MCF 10A (cell line): ENCODE results near the gene EME2. TPM values are rescaled to one million over a fixed set of nuclear protein-coding genes. Genes with fewer than 3 reads are reported as not detected.

Experiments
- BruUV-seq: library from RNA; stranded (reverse); fragments of 400-500 nt; replicated peaks from 2 replicates; lab custom pipeline; 2021; lab: Mats Ljungman, UMichigan
- CTCF ChIA-PET: fragments of 300-600 bp; sonication (Branson Sonifier 250); formaldehyde crosslinking; extraction: SDS; loops from one replicate; lab custom pipeline; 2021; ENCODE audit warnings: antibody characterized with exemption, inconsistent platforms; lab: Yijun Ruan, JAX
- POLR2A ChIA-PET: fragments of 300-600, 350-650 bp; sonication (Branson Sonifier 250); formaldehyde crosslinking; extraction: SDS; loops from one replicate; lab custom pipeline; 2020; ENCODE audit warnings: antibody characterized with exemption, inconsistent platforms; lab: Yijun Ruan, JAX
- DNase-seq: peaks from one replicate; pipeline ENCODE4 v3.0.0-alpha.2; 2018; ENCODE audit not compliant: unreplicated experiment
- H3K27ac Mint-ChIP-seq: one replicate; pipeline ENCODE4 v1.8.0; 2022; ENCODE audit warnings: mild to moderate bottlenecking, low read depth, mixed read lengths; ENCODE audit not compliant: unreplicated experiment
- H3K27me3 Mint-ChIP-seq: one replicate; pipeline ENCODE4 v1.8.0; 2022; ENCODE audit warnings: mixed read lengths; ENCODE audit not compliant: insufficient read depth, unreplicated experiment
- H3K36me3 Mint-ChIP-seq: one replicate; pipeline ENCODE4 v1.8.0; 2022; ENCODE audit warnings: mild to moderate bottlenecking, moderate library complexity, mixed read lengths; ENCODE audit not compliant: insufficient read depth, unreplicated experiment
- H3K4me1 Mint-ChIP-seq: one replicate; pipeline ENCODE4 v1.8.0; 2022; ENCODE audit warnings: mixed read lengths; ENCODE audit not compliant: insufficient read depth, unreplicated experiment
- H3K4me3 Mint-ChIP-seq: one replicate; pipeline ENCODE4 v1.8.0; 2022; ENCODE audit warnings: mild to moderate bottlenecking, moderate library complexity, mixed read lengths; ENCODE audit not compliant: unreplicated experiment
- H3K9me3 Mint-ChIP-seq: one replicate; pipeline ENCODE4 v1.8.0; 2022; ENCODE audit warnings: mixed read lengths; ENCODE audit not compliant: unreplicated experiment
- intact Hi-C: fragments of 100-400 bp; cut with micrococcal nuclease; formaldehyde crosslinking; loops from 2 replicates; pipeline ENCODE4 v1.14.1; 2022
- total RNA-seq: library from RNA; stranded (reverse); gene quantifications from 2 replicates; pipeline ENCODE4 v1.2.3, GENCODE V29; 2022
- TF ChIP-seq, protein P1 (sequence below): fragments of 200-600 bp; IDR thresholded peaks from one replicate; pipeline ENCODE4 v1.8.0; 2022; ENCODE audit warnings: antibody characterized with exemption, mild to moderate bottlenecking; ENCODE audit not compliant: unreplicated experiment

Gene EME2
- total RNA-seq, 1 experiment from 2014 or later, result 20.6 TPM

DNA sequence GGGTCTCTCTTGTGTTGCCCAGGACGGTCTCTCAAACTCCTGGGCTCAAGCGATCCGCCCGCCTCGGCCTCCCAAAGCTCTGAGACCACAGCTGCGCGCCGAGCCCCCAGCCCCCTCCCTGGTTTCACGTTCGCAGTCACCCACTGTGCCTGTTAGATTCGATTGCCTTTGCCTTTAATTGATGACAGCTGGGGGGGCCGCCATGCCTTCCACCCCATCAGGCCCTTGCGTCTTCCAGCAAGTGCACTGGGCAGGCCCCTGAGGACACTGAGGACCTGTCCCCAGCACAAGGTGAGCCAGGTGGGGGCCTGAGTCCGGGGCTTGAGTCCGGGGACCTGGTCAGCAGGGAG is 17.6 kb downstream of the EME2 start:
- BruUV-seq, result no TSS peak
- POLR2A ChIA-PET, result no interaction called here
- Mint-ChIP-seq H3K4me1 (peaks cover under 1% of the 10 kb centered on the region), H3K4me3 (no peak overlapping the region), H3K27me3 (no peaks in the 10 kb centered on the region), H3K27ac (no peak overlapping the region), H3K36me3 (peaks cover 5% of the 10 kb centered on the region), H3K9me3 (no peaks in the 10 kb centered on the region)
- TF ChIP-seq, protein P1, sequence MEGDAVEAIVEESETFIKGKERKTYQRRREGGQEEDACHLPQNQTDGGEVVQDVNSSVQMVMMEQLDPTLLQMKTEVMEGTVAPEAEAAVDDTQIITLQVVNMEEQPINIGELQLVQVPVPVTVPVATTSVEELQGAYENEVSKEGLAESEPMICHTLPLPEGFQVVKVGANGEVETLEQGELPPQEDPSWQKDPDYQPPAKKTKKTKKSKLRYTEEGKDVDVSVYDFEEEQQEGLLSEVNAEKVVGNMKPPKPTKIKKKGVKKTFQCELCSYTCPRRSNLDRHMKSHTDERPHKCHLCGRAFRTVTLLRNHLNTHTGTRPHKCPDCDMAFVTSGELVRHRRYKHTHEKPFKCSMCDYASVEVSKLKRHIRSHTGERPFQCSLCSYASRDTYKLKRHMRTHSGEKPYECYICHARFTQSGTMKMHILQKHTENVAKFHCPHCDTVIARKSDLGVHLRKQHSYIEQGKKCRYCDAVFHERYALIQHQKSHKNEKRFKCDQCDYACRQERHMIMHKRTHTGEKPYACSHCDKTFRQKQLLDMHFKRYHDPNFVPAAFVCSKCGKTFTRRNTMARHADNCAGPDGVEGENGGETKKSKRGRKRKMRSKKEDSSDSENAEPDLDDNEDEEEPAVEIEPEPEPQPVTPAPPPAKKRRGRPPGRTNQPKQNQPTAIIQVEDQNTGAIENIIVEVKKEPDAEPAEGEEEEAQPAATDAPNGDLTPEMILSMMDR, result no peak
- intact Hi-C loops, result no loop called here
- no peak for DNase-seq
- CTCF ChIA-PET, result no interaction called here

DNA sequence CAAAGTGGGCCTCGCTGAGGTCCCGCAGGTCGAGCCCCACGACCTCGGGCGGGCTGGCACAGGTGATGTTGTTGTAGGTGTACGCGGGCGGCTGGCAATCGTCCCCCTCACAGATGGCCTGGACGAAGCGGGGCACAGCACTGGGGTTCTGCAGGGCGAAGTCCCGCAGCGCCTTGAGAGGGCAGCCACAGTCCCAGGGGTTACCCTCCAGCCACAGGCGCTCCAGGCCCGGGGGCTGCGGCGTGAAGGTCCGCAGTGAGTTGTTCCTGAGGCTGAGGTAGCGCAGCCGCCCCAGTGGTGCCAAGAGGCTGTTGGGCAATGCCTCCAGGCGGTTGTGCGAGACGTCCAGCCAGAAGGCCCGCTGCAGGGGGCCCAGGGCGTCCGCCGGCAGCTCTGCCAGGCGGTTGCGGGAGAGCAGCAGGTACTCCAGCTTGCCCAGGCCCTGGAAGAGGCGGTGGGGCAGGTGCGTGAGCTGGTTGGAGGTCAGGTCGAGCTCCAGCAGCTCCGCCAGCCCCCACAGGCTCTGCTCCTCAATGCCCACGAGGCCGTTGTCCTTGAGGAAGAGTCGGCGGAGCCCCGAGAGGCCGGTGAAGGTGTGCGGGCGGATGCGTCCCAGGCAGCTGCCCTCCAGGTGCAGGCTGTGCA is 18.1 kb downstream of the EME2 start:
- ChIA-PET CTCF (no interaction called here), POLR2A (interaction anchor here (2.0 kb wide), 1 partner anchor 9 kb away, joined by 13 read pairs; the partner anchor contains the start of genes NUBP2 and SPSB3)
- TF ChIP-seq, protein P1, result no peak
- BruUV-seq, result no TSS peak
- no peaks in the 10 kb centered on the region for H3K9me3 Mint-ChIP-seq
- H3K27me3 Mint-ChIP-seq, result no peaks in the 10 kb centered on the region
- DNase-seq, result no peak
- H3K4me3 Mint-ChIP-seq, result no peak overlapping the region
- intact Hi-C loops, result no loop called here
- peaks cover 5% of the 10 kb centered on the region for H3K36me3 Mint-ChIP-seq
- H3K27ac Mint-ChIP-seq, result no peak overlapping the region
- no peaks in the 10 kb centered on the region for H3K4me1 Mint-ChIP-seq

DNA sequence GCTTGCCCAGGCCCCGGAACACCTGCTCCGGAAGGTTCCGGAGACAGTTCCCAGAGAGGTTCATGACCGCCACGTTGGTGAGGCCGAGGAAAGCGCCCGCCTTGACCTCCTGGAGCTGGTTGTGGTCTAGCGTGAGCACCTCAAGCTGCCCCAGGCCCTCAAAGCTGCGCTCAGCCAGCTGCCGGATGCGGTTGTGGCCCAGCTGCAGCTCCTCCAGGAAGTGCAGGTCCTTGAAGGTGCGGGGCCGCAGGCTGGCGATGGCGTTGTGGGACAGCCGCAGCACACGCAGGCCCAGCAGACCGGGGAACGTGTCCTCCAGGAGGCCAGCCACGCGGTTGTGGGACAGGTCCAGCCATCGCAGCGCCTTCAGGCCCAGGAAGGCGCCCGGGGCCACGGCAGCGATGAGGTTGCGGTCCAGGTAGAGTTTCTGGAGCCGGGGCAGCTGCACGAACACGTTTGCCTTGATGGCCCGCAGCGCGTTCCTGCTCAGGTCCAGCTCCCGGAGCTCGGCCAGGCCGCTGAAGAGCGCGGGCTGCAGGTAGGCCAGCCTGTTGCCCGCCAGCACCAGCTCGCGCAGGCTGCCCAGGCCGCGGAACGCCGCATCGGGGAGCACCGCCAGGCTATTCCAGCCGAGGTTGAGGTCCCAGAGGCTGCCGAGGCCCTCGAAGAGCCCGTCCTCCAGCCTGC is 18.8 kb downstream of the EME2 start:
- H3K36me3 Mint-ChIP-seq, result peaks cover 5% of the 10 kb centered on the region
- no peaks in the 10 kb centered on the region for H3K4me1 Mint-ChIP-seq
- TF ChIP-seq, protein P1, result no peak
- H3K4me3 Mint-ChIP-seq, result no peak overlapping the region
- H3K27me3 Mint-ChIP-seq, result no peaks in the 10 kb centered on the region
- CTCF ChIA-PET, result no interaction called here
- intact Hi-C loops, result no loop called here
- no peak for DNase-seq
- no peak overlapping the region for H3K27ac Mint-ChIP-seq
- H3K9me3 Mint-ChIP-seq, result no peaks in the 10 kb centered on the region
- POLR2A ChIA-PET, result interaction anchor here (2.0 kb wide), 1 partner anchor 9 kb away, joined by 13 read pairs; the partner anchor contains the start of genes NUBP2 and SPSB3
- no TSS peak for BruUV-seq
